Measurements from ENCODE around the gene FOXF2.

- no peak for TF ChIP-seq NFYB (IDR thresholded peaks at IDR 0.05; ENCODE audit: insufficient read depth, low read depth, low read length)
- TF ChIP-seq CBFB (IDR thresholded peaks at IDR 0.05; ENCODE audit: low read depth) = no peak
- no peak for TF ChIP-seq POLR2A (IDR thresholded peaks at IDR 0.05; ENCODE audit: low read depth, low read length)
Measured at GRCh38 chr6:1386038-1386709, 3.2 kb upstream of the FOXF2 start.
